ENCODE data around the gene CDC20B. TPM values are rescaled to one million over a fixed set of nuclear protein-coding genes. Genes with fewer than 3 reads are reported as not detected.
"Not testable (repeated sequence)": the region's sequence is repeated elsewhere in the genome, so short reads cannot be mapped to it uniquely, and the experiment has no call there.

Gene CDC20B
- total and polyA plus RNA-seq, 8 donors, result not detected

GRCh38 chr5:55110217-55110616 is 62.8 kb downstream of the CDC20B start:
- Histone ChIP-seq H3K4me3 (no peak overlapping the region), H3K27me3 (no peaks in the 10 kb centered on the region), H3K27ac (no peak overlapping the region), H3K9me3 (no peaks in the 10 kb centered on the region), H3K36me3 (no peaks in the 10 kb centered on the region), H3K4me1 (no peaks in the 10 kb centered on the region)
- FAIRE-seq, result no peak
- TF ChIP-seq CTCF (IDR thresholded peaks at IDR 0.05), result no peak
- DNase-seq, result no peak
- no peak for ATAC-seq
- intact Hi-C loops (cut with DNase I), result no loop called here
- WGBS, 2 donors, result 89 to 91% methylated on average over 2 of the region's 2 CpGs

GRCh38 chr5:55108661-55109060 is 64.3 kb downstream of the CDC20B start:
- no peaks in the 10 kb centered on the region for H3K4me1 ChIP-seq
- no peak for ATAC-seq
- WGBS, 2 donors, result 57% methylated on average over 3 of the region's 3 CpGs
- no peaks in the 10 kb centered on the region for H3K27me3 ChIP-seq
- no peak for FAIRE-seq
- no peak overlapping the region for H3K4me3 ChIP-seq
- intact Hi-C loops (cut with DNase I), result no loop called here
- DNase-seq, result no peak
- no peak overlapping the region for H3K27ac ChIP-seq
- H3K9me3 ChIP-seq, result no peaks in the 10 kb centered on the region
- H3K36me3 ChIP-seq, result no peaks in the 10 kb centered on the region
- TF ChIP-seq CTCF (IDR thresholded peaks at IDR 0.05), result no peak

GRCh38 chr5:55105976-55106375 is 67.0 kb downstream of the CDC20B start:
- H3K27me3 ChIP-seq; H3K4me1 ChIP-seq; H3K4me3 ChIP-seq; H3K27ac ChIP-seq; ATAC-seq; H3K36me3 ChIP-seq; intact Hi-C loops (cut with DNase I); DNase-seq; H3K9me3 ChIP-seq; FAIRE-seq: not testable (repeated sequence)

GRCh38 chr5:55104946-55105701 is 67.9 kb downstream of the CDC20B start:
- FAIRE-seq (no peak), DNase-seq (no peak), ATAC-seq (no peak)
- Histone ChIP-seq H3K27ac (no peak overlapping the region), H3K27me3 (peaks cover 0 to 3% (median 0%) of the 10 kb centered on the region in 4 donors), H3K4me1 (no peaks in the 10 kb centered on the region), H3K4me3 (no peak overlapping the region), H3K36me3 (no peaks in the 10 kb centered on the region), H3K9me3 (no peaks in the 10 kb centered on the region)
- 74 to 81% methylated on average over 5 of the region's 5 CpGs for WGBS, 2 donors
- intact Hi-C loops (cut with DNase I), result no loop called here
- no peak for TF ChIP-seq CTCF (IDR thresholded peaks at IDR 0.05)

- Histone ChIP-seq H3K36me3 (no peaks in the 10 kb centered on the region), H3K4me1 (no peaks in the 10 kb centered on the region), H3K27me3 (peaks cover 0 to 3% (median 0%) of the 10 kb centered on the region in 4 donors), H3K27ac (no peak overlapping the region), H3K9me3 (no peaks in the 10 kb centered on the region), H3K4me3 (no peak overlapping the region)
- WGBS, 2 donors, result 80 to 96% methylated on average over 2 of the region's 2 CpGs
- TF ChIP-seq CTCF (IDR thresholded peaks at IDR 0.05), result no peak
- FAIRE-seq, result no peak
- DNase-seq, result no peak
- intact Hi-C loops (cut with DNase I), result no loop called here
- ATAC-seq, result no peak
These were observed 68.8 kb downstream of the CDC20B start for GRCh38 chr5:55104036-55104772.

Measured in pancreas (tissue), 10 donors.